ENCODE data around the gene SGCG.

- TF ChIP-seq TAF1 (IDR thresholded peaks at IDR 0.05; ENCODE audit: borderline replicate concordance, insufficient read depth, low read length) (no peak), SIN3A (IDR thresholded peaks at IDR 0.05; ENCODE audit: borderline replicate concordance, insufficient read depth, low read length) (no peak), POLR2AphosphoS5 (IDR thresholded peaks at IDR 0.05; ENCODE audit: low read depth, low read length) (no peak), FOXP2 (optimal IDR thresholded peaks at IDR 0.05; ENCODE audit: borderline replicate concordance, extremely low read depth, extremely low read length, insufficient read depth) (no peak)
- TF ChIP-seq, protein P1, sequence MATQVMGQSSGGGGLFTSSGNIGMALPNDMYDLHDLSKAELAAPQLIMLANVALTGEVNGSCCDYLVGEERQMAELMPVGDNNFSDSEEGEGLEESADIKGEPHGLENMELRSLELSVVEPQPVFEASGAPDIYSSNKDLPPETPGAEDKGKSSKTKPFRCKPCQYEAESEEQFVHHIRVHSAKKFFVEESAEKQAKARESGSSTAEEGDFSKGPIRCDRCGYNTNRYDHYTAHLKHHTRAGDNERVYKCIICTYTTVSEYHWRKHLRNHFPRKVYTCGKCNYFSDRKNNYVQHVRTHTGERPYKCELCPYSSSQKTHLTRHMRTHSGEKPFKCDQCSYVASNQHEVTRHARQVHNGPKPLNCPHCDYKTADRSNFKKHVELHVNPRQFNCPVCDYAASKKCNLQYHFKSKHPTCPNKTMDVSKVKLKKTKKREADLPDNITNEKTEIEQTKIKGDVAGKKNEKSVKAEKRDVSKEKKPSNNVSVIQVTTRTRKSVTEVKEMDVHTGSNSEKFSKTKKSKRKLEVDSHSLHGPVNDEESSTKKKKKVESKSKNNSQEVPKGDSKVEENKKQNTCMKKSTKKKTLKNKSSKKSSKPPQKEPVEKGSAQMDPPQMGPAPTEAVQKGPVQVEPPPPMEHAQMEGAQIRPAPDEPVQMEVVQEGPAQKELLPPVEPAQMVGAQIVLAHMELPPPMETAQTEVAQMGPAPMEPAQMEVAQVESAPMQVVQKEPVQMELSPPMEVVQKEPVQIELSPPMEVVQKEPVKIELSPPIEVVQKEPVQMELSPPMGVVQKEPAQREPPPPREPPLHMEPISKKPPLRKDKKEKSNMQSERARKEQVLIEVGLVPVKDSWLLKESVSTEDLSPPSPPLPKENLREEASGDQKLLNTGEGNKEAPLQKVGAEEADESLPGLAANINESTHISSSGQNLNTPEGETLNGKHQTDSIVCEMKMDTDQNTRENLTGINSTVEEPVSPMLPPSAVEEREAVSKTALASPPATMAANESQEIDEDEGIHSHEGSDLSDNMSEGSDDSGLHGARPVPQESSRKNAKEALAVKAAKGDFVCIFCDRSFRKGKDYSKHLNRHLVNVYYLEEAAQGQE (IDR thresholded peaks at IDR 0.05; ENCODE audit: insufficient read depth in 1 of 2, low read depth in 2 of 2, low read length in 2 of 2): no peak
Observed at GRCh38 chr13:23354520-23354919, 173.7 kb downstream of the SGCG start.
